HG02840 (cell line): ENCODE data around the gene PDGFA.

ENCODE experiments used
- ATAC-seq: cut with Tn5 transposase; IDR thresholded peaks from one replicate; pipeline ENCODE4 v1.9.1; 2021; ENCODE audit warnings: mild to moderate bottlenecking, moderate library complexity, moderate number of reproducible peaks; ENCODE audit not compliant: unreplicated experiment, low FRiP score

Gene PDGFA

GRCh38 chr7:477626-478220 is 41.9 kb downstream of the PDGFA start:
- ATAC-seq, result no peak

- no peak for ATAC-seq
Observed at GRCh38 chr7:476736-477360, 42.8 kb downstream of the PDGFA start.

GRCh38 chr7:475951-476441 is 43.6 kb downstream of the PDGFA start:
- no peak for ATAC-seq

- no peak for ATAC-seq
Observed at GRCh38 chr7:475425-475728, 44.3 kb downstream of the PDGFA start.

- ATAC-seq, result no peak
Observed at GRCh38 chr7:474605-475424, 44.8 kb downstream of the PDGFA start.

- ATAC-seq, result no peak
Observed at GRCh38 chr7:473870-474604, 45.6 kb downstream of the PDGFA start.

GRCh38 chr7:473211-473734 is 46.4 kb downstream of the PDGFA start:
- ATAC-seq, result no peak

GRCh38 chr7:472640-472957 is 47.0 kb downstream of the PDGFA start:
- ATAC-seq, result no peak

GRCh38 chr7:471866-472639 is 47.6 kb downstream of the PDGFA start:
- ATAC-seq, result no peak

- no peak for ATAC-seq
Observed at GRCh38 chr7:471191-471865, 48.3 kb downstream of the PDGFA start.

GRCh38 chr7:469563-469961 is 50.1 kb downstream of the PDGFA start:
- no peak for ATAC-seq

GRCh38 chr7:468681-469562 is 50.7 kb downstream of the PDGFA start:
- no peak for ATAC-seq

- ATAC-seq, result no peak
Observed at GRCh38 chr7:467856-468545, 51.6 kb downstream of the PDGFA start.

GRCh38 chr7:467393-467828 is 52.2 kb downstream of the PDGFA start:
- ATAC-seq, result no peak

- ATAC-seq, result no peak
Observed at GRCh38 chr7:466465-467191, 53.0 kb downstream of the PDGFA start.

GRCh38 chr7:465710-466400 is 53.8 kb downstream of the PDGFA start:
- no peak for ATAC-seq
